Activated CD4-positive, alpha-beta T cell treated with anti-CD3 and anti-CD28 coated beads, Interleukin-2, amount 50 U/mL, for 48 hours (primary cell): ENCODE results near the gene GBE1.

Experiments
- DNase-seq, 2 experiments: peaks; one replicate each; pipeline ENCODE4 v3.0.0-alpha.2; 2020

The GBE1 gene

GRCh38 chr3:81459733-81460132, 301.7 kb downstream of the GBE1 start:
- no peak for DNase-seq

- no peak for DNase-seq
These were observed 309.0 kb downstream of the GBE1 start for GRCh38 chr3:81452418-81452817.

GRCh38 chr3:81451611-81452010, 309.8 kb downstream of the GBE1 start:
- DNase-seq: no peak

GRCh38 chr3:81451140-81451539, 310.3 kb downstream of the GBE1 start:
- no peak for DNase-seq

GRCh38 chr3:81446806-81447205, 314.6 kb downstream of the GBE1 start:
- no peak for DNase-seq

GRCh38 chr3:81445712-81446111, 315.7 kb downstream of the GBE1 start:
- DNase-seq: no peak

GRCh38 chr3:81444817-81445460, 316.5 kb downstream of the GBE1 start:
- DNase-seq: no peak

GRCh38 chr3:81443958-81444357, 317.5 kb downstream of the GBE1 start:
- DNase-seq: no peak

GRCh38 chr3:81443457-81443782, 318.0 kb downstream of the GBE1 start:
- no peak for DNase-seq

- DNase-seq: no peak
These were observed 318.5 kb downstream of the GBE1 start for GRCh38 chr3:81442758-81443456.

- no peak for DNase-seq
These were observed 320.8 kb downstream of the GBE1 start for GRCh38 chr3:81440661-81441060.
